ENCODE data around the gene TRAM2. TPM values are rescaled to one million over a fixed set of nuclear protein-coding genes. Genes with fewer than 3 reads are reported as not detected.

Gene TRAM2
- polyA plus RNA-seq, 1 experiment: 134 TPM

GRCh38 chr6:52529311-52529710 is 47.5 kb downstream of the TRAM2 start:
- ChIA-PET POLR2A (no interaction called here), CTCF (no interaction called here)
- H3K27me3 ChIP-seq (ENCODE audit: control insufficient read depth, insufficient read depth, low read length): no peaks in the 10 kb centered on the region
- DNase-seq (ENCODE audit: low read depth): no peak
- peaks cover 6% of the 10 kb centered on the region; the same call in 1 of the 2 replicates for H3K36me3 ChIP-seq (ENCODE audit: control insufficient read depth, insufficient read depth, low read length)
- TF ChIP-seq CTCF (IDR thresholded peaks at IDR 0.05; ENCODE audit: insufficient read depth, low read depth, low read length): no peak
- no peak overlapping the region for H3K4me3 ChIP-seq (ENCODE audit: low read depth, low read length)

GRCh38 chr6:52527436-52527835 is 49.4 kb downstream of the TRAM2 start:
- ChIA-PET CTCF (interaction anchor here (2.0 kb wide), 1 partner anchor 10 kb away, joined by 5 read pairs; no protein-coding TSS in a partner anchor), POLR2A (no interaction called here)
- no peak for TF ChIP-seq CTCF (IDR thresholded peaks at IDR 0.05; ENCODE audit: insufficient read depth, low read depth, low read length)
- Histone ChIP-seq H3K27me3 (ENCODE audit: control insufficient read depth, insufficient read depth, low read length) (no peaks in the 10 kb centered on the region), H3K36me3 (ENCODE audit: control insufficient read depth, insufficient read depth, low read length) (peaks cover 4% of the 10 kb centered on the region), H3K4me3 (ENCODE audit: low read depth, low read length) (no peak overlapping the region)
- DNase-seq (ENCODE audit: low read depth): no peak

GRCh38 chr6:52526634-52527033 is 50.2 kb downstream of the TRAM2 start:
- Histone ChIP-seq H3K27me3 (ENCODE audit: control insufficient read depth, insufficient read depth, low read length) (no peaks in the 10 kb centered on the region), H3K36me3 (ENCODE audit: control insufficient read depth, insufficient read depth, low read length) (peaks cover 2% of the 10 kb centered on the region), H3K4me3 (ENCODE audit: low read depth, low read length) (no peak overlapping the region)
- TF ChIP-seq CTCF (IDR thresholded peaks at IDR 0.05; ENCODE audit: insufficient read depth, low read depth, low read length): no peak
- CTCF ChIA-PET: interaction anchor here (0.6 to 2.0 kb wide), 3 partner anchors 11 to 1006 kb away, joined by 3 to 5 read pairs (median 5); no protein-coding TSS in a partner anchor
- POLR2A ChIA-PET: no interaction called here
- no peak for DNase-seq (ENCODE audit: low read depth)

- ChIA-PET CTCF (interaction anchor here (1.1 to 1.8 kb wide), 3 partner anchors 11 to 128 kb away, joined by 3 to 5 read pairs (median 4); no protein-coding TSS in a partner anchor), POLR2A (no interaction called here)
- H3K27me3 ChIP-seq (ENCODE audit: control insufficient read depth, insufficient read depth, low read length): no peaks in the 10 kb centered on the region
- H3K4me3 ChIP-seq (ENCODE audit: low read depth, low read length): no peak overlapping the region
- no peak for DNase-seq (ENCODE audit: low read depth)
- no peak for TF ChIP-seq CTCF (IDR thresholded peaks at IDR 0.05; ENCODE audit: insufficient read depth, low read depth, low read length)
- H3K36me3 ChIP-seq (ENCODE audit: control insufficient read depth, insufficient read depth, low read length): peaks cover 2% of the 10 kb centered on the region
Measured at GRCh38 chr6:52524918-52525317, 51.9 kb downstream of the TRAM2 start.

- H3K36me3 ChIP-seq (ENCODE audit: control insufficient read depth, insufficient read depth, low read length): peaks cover 2% of the 10 kb centered on the region
- TF ChIP-seq CTCF (IDR thresholded peaks at IDR 0.05; ENCODE audit: insufficient read depth, low read depth, low read length): no peak
- no peaks in the 10 kb centered on the region for H3K27me3 ChIP-seq (ENCODE audit: control insufficient read depth, insufficient read depth, low read length)
- ChIA-PET POLR2A (no interaction called here), CTCF (interaction anchor here (0.7 to 1.8 kb wide), 5 partner anchors 12 to 119 kb away, joined by 3 to 5 read pairs (median 4); no protein-coding TSS in a partner anchor)
- no peak for DNase-seq (ENCODE audit: low read depth)
- no peak overlapping the region for H3K4me3 ChIP-seq (ENCODE audit: low read depth, low read length)
Measured at GRCh38 chr6:52523378-52524142, 53.3 kb downstream of the TRAM2 start.

Measured in BJ (cell line).